ENCODE data around the gene THBS4. TPM values are rescaled to one million over a fixed set of nuclear protein-coding genes. Genes with fewer than 3 reads are reported as not detected.
"Not testable (repeated sequence)": the region's sequence is repeated elsewhere in the genome, so short reads cannot be mapped to it uniquely, and the experiment has no call there.

THBS4 gene
- total RNA-seq, 1 donor from 2014 or later = 0.68 TPM

- intact Hi-C loops (cut with micrococcal nuclease) = not testable (repeated sequence)
Observed at GRCh38 chr5:80111376-80111990, 76.3 kb downstream of the THBS4 start.

DNA sequence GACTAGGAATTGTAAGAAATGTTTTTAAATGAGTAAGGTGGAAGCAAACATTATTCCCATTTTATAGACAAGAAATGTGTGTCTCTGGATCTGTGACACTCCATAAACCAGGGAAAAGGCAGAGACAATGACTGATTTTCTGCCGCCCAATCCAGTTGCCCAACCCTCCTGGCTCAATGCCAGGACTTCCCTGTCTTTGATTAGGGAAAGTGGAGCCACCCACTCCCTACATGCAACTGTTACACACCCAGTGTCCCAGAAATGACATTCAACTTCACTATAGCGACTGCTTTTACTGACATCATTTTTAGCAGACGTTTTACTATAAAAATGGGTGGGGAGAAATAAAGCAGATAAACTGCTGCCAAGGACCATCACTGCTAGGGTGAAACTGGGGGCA, 79.7 kb downstream of the THBS4 start:
- intact Hi-C loops (cut with micrococcal nuclease) = no loop called here

GRCh38 chr5:80116000-80116399, 80.9 kb downstream of the THBS4 start:
- intact Hi-C loops (cut with micrococcal nuclease) = no loop called here

DNA sequence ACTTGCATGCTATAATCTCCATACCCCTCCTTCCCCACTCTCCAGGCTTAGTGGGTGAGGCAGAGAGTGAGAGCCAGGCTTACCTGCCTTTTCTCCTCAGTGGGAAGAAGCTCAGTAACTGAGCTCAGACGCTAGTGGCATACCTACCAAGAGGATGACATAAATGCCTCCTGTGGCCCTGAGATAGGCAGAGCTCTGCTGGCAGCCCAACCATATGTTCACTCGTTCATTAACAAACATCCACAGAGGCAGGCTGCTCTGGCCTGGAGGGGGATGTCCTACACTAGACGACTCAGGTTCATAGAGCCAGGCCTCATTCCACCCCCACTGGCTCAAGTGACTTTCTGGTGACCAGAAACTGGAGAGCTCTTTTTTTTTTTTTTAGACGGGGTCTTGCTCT, 81.3 kb downstream of the THBS4 start:
- intact Hi-C loops (cut with micrococcal nuclease) = no loop called here

DNA sequence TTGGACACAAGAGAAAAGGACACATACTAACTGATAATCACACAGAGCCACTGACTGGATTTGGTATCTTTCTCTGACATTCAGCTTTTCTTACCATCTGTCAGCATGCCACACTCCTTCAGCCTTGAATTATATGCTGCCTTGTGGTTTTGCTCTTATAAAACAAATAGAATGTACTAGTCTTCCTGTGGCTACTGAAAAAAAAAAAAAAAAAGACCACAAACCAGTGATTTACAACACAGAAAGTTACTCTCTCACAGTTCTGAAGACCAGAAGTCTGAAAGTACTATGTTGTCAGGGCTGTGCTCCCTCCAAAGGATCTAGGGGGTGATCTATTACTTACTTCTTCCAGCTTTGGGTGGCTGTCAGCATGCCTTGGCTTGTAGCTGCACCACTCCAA, 82.3 kb downstream of the THBS4 start:
- intact Hi-C loops (cut with micrococcal nuclease) = no loop called here

GRCh38 chr5:80119372-80119771, 84.2 kb downstream of the THBS4 start:
- intact Hi-C loops (cut with micrococcal nuclease) = no loop called here

DNA sequence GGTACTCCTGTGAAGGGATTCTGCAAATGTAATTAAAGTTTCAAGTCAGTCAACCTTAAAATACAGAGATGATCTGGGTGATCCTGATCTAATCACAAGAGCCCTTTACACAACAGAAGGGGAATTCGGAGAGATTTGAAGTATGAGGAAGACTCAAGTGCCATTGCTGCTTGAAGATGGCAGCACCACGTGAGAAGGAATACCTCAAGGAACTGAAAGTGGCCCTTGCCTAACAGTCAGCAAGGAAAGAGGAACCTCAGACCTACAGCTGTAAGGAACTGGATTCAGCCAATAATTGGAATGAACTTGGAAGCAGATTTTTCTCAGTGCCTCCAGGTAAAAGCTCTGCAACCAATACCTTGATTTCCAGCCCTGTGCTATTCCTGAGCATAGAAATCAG, 87.4 kb downstream of the THBS4 start:
- intact Hi-C loops (cut with micrococcal nuclease) = no loop called here

DNA sequence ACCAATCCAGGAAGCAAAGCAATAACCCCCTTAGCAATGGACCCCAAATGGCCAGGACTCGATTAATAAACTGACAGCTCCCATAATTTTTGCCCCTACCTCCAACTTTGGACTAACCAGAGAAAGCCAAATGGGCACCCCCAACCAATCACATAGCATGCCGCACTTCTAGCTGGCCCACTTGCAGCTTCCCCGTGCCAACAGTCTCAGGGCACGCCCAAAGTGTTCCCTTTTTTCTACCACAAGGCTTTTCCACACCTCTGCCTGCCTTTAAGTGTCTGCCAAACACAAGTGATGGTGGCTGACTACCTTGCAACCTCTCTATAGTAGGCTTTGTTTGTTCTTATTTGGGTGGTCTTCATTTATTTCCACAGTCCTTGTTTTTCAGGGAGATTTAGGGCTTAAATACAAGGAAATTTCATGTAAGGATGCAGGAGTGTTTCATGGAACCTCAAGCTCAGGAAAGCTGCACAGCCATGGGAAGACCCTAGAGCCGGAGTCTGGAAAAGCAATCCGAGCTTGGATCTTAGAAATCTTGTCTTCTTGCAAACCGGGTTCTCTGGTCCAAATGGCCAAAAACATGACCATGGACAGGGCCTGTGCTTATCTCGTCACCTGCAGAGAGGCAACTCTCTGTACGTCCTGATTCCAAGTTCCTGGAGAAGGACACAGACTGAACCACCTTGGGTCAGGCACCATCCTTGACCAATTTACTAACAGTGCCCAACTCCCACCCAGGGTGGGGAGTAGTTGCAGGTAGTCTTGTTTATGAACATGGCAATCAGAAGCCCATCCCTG, 89.2 kb downstream of the THBS4 start:
- intact Hi-C loops (cut with micrococcal nuclease) = no loop called here

GRCh38 chr5:80125022-80125961, 90.1 kb downstream of the THBS4 start:
- intact Hi-C loops (cut with micrococcal nuclease) = loop anchor here (5.0 kb wide), 1 partner anchor 133 kb away; the partner anchor contains the start of gene MTX3

GRCh38 chr5:80125962-80126480, 90.9 kb downstream of the THBS4 start:
- intact Hi-C loops (cut with micrococcal nuclease) = loop anchor here (1.0 to 5.0 kb wide), 3 partner anchors 10 to 134 kb away; partner anchors contain the start of gene MTX3

DNA sequence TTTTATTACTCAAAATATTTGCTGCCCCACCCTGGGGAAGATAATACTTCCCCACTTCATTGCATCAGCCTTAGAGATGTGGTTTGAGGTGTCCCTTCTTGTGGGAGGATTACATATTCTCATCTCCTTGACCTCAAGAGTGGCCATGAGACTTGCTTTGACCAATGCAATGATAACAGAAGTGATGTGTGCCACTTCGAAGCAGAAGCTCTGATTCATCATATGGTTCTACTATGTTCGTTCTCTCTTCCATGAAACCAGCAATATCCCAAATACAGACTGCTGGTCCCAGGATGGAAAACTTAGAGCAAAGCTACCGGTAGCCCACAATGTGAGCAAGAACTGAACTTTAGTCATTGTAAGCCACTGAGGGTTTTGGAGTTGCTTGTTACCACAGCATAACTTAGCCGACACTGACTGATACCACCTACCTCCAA, 92.0 kb downstream of the THBS4 start:
- intact Hi-C loops (cut with micrococcal nuclease) = loop anchor here (5.0 kb wide), 1 partner anchor 135 kb away; the partner anchor contains the start of gene MTX3

DNA sequence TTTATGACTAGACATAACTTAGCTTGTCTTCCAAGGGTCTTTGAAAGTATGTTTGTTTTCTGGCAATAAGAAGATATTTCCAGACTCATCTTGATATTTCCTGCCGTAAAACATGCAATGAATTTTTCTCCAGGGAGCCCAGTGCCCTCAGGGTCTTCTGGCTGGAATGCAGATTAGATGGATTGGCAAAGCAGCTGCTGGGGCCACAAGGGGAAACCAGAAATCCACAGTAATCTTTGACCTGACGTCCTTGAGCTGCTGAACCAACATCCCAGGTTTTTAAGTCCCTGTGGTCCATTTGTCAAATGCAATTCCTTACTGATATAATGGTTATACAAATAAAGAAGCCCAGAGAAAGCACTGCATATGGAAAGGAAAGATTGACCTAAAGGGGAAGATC, 93.0 kb downstream of the THBS4 start:
- intact Hi-C loops (cut with micrococcal nuclease) = loop anchor here (5.0 kb wide), 1 partner anchor 136 kb away; the partner anchor contains the start of gene MTX3

- intact Hi-C loops (cut with micrococcal nuclease) = loop anchor here (5.0 kb wide), 1 partner anchor 137 kb away; the partner anchor contains the start of gene MTX3
Observed at GRCh38 chr5:80129146-80129545, 94.0 kb downstream of the THBS4 start.

Other genes starting within 250 kb of the THBS4 start
- 17.0 and 18.3 TPM in 2 replicates for gene MTX3, start 44.1 kb upstream of the THBS4 start, total RNA-seq
- 70.9 and 73.5 TPM in 2 replicates for gene SERINC5, start 220.7 kb downstream of the THBS4 start, total RNA-seq

All from T-helper 2 cell treated with Interferon-gamma antibody and Interleukin-4, amounts not matched to agents 100 ng/mL and 5 ng/mL, for 36 hours (primary cell).